Astrocyte (in vitro differentiated cells and primary cell): ENCODE data around the gene SNCAIP. TPM values are rescaled to one million over a fixed set of nuclear protein-coding genes. Genes with fewer than 3 reads are reported as not detected.
A peak's percentile ranks its signal among the peaks of the same experiment; 100 is the strongest.

Experiments used
- DNase-seq: peaks from one replicate; pipeline ENCODE4 v3.0.0-alpha.2; 2010; ENCODE audit warnings: low read depth
- FAIRE-seq: peaks from 2 replicates; lab custom pipeline; 2011; peaks lifted over from hg19 to GRCh38; lab: Jason Lieb, UNC
- H2AFZ ChIP-seq: 2 replicates; pipeline ENCODE4 v1.6.0; 2012; ENCODE audit warnings: low read depth, low read length, inconsistent platforms
- H3K27ac ChIP-seq: 2 replicates; pipeline ENCODE4 v1.5.1; 2011; ENCODE audit warnings: low read depth, low read length, inconsistent platforms
- H3K27me3 ChIP-seq: 2 replicates; pipeline ENCODE4 v1.6.0; 2011; ENCODE audit warnings: low read length, inconsistent platforms; ENCODE audit not compliant: insufficient read depth
- H3K36me3 ChIP-seq: 2 replicates; pipeline ENCODE4 v1.5.1; 2011; ENCODE audit warnings: low read length, inconsistent platforms; ENCODE audit not compliant: insufficient read depth
- H3K4me1 ChIP-seq: 2 replicates; pipeline ENCODE4 v1.5.1; 2011; ENCODE audit warnings: low read length, inconsistent platforms; ENCODE audit not compliant: insufficient read depth
- H3K4me2 ChIP-seq: 2 replicates; pipeline ENCODE4 v1.6.0; 2012; ENCODE audit warnings: low read length, inconsistent platforms
- H3K4me3 ChIP-seq: 2 replicates; pipeline ENCODE4 v1.5.1; 2011; ENCODE audit warnings: low read depth, mild to moderate bottlenecking, low read length, inconsistent platforms; ENCODE audit not compliant: insufficient read depth
- H3K79me2 ChIP-seq: 2 replicates; pipeline ENCODE4 v1.6.0; 2012; ENCODE audit warnings: mild to moderate bottlenecking, low read length, inconsistent platforms; ENCODE audit not compliant: insufficient read depth
- H3K9ac ChIP-seq: 2 replicates; pipeline ENCODE4 v1.6.0; 2012; ENCODE audit warnings: mild to moderate bottlenecking, low read length, inconsistent platforms
- H3K9me3 ChIP-seq: 2 replicates; pipeline ENCODE4 v1.5.1; 2012; ENCODE audit warnings: low read depth, mild to moderate bottlenecking, low read length, inconsistent platforms; ENCODE audit not compliant: insufficient read depth
- H4K20me1 ChIP-seq: 2 replicates; pipeline ENCODE4 v1.6.0; 2012; ENCODE audit warnings: low read length, inconsistent platforms; ENCODE audit not compliant: insufficient read depth
- H3K27ac Mint-ChIP-seq: one replicate; pipeline ENCODE4 v1.8.0; 2021; ENCODE audit warnings: mild to moderate bottlenecking, mixed read lengths; ENCODE audit not compliant: unreplicated experiment
- H3K27me3 Mint-ChIP-seq: one replicate; pipeline ENCODE4 v1.8.0; 2021; ENCODE audit warnings: low read depth, mixed read lengths; ENCODE audit not compliant: unreplicated experiment
- H3K36me3 Mint-ChIP-seq: one replicate; pipeline ENCODE4 v1.8.0; 2021; ENCODE audit warnings: low read depth, mixed read lengths; ENCODE audit not compliant: unreplicated experiment
- H3K4me1 Mint-ChIP-seq: one replicate; pipeline ENCODE4 v1.8.0; 2021; ENCODE audit warnings: low read depth, mixed read lengths; ENCODE audit not compliant: unreplicated experiment
- H3K4me3 Mint-ChIP-seq: one replicate; pipeline ENCODE4 v1.8.0; 2021; ENCODE audit warnings: mild to moderate bottlenecking, moderate library complexity, mixed read lengths; ENCODE audit not compliant: unreplicated experiment
- H3K9me3 Mint-ChIP-seq: one replicate; pipeline ENCODE4 v1.8.0; 2021; ENCODE audit warnings: mild to moderate bottlenecking, mixed read lengths; ENCODE audit not compliant: unreplicated experiment
- EZH2 ChIP-seq: IDR thresholded peaks from 2 replicates; pipeline ENCODE4 v1.6.1; 2012; ENCODE audit warnings: mild to moderate bottlenecking, low read length, inconsistent platforms; ENCODE audit not compliant: insufficient read depth
- total RNA-seq: library from RNA; stranded (reverse); gene quantifications from 2 replicates; pipeline ENCODE4 v1.2.1, GENCODE V29; 2021
- TF ChIP-seq, protein P1 (sequence below): IDR thresholded peaks from 2 replicates; pipeline ENCODE4 v1.5.1; 2011; ENCODE audit warnings: low read depth, mild to moderate bottlenecking, inconsistent platforms, low read length, moderate library complexity; ENCODE audit not compliant: insufficient read depth

The SNCAIP gene
- total RNA-seq, 1 donor from 2014 or later = 1.7 TPM

GRCh38 chr5:122435761-122436160, 123.7 kb downstream of the SNCAIP start:
- Mint-ChIP-seq H3K36me3 (no peaks in the 10 kb centered on the region), H3K9me3 (no peaks in the 10 kb centered on the region), H3K4me3 (no peak overlapping the region), H3K4me1 (no peaks in the 10 kb centered on the region), H3K27ac (no peak overlapping the region), H3K27me3 (no peaks in the 10 kb centered on the region)
- Histone ChIP-seq H3K9me3 (no peaks in the 10 kb centered on the region), H3K36me3 (no peaks in the 10 kb centered on the region), H3K4me1 (no peaks in the 10 kb centered on the region), H2AFZ (no peak overlapping the region), H4K20me1 (no peaks in the 10 kb centered on the region), H3K9ac (no peak overlapping the region), H3K79me2 (no peaks in the 10 kb centered on the region), H3K4me3 (no peak overlapping the region), H3K27me3 (no peaks in the 10 kb centered on the region), H3K27ac (no peak overlapping the region), H3K4me2 (no peak overlapping the region)
- no peak for TF ChIP-seq EZH2
- TF ChIP-seq, protein P1, sequence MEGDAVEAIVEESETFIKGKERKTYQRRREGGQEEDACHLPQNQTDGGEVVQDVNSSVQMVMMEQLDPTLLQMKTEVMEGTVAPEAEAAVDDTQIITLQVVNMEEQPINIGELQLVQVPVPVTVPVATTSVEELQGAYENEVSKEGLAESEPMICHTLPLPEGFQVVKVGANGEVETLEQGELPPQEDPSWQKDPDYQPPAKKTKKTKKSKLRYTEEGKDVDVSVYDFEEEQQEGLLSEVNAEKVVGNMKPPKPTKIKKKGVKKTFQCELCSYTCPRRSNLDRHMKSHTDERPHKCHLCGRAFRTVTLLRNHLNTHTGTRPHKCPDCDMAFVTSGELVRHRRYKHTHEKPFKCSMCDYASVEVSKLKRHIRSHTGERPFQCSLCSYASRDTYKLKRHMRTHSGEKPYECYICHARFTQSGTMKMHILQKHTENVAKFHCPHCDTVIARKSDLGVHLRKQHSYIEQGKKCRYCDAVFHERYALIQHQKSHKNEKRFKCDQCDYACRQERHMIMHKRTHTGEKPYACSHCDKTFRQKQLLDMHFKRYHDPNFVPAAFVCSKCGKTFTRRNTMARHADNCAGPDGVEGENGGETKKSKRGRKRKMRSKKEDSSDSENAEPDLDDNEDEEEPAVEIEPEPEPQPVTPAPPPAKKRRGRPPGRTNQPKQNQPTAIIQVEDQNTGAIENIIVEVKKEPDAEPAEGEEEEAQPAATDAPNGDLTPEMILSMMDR = no peak
- no peak for DNase-seq
- FAIRE-seq = no peak

DNA sequence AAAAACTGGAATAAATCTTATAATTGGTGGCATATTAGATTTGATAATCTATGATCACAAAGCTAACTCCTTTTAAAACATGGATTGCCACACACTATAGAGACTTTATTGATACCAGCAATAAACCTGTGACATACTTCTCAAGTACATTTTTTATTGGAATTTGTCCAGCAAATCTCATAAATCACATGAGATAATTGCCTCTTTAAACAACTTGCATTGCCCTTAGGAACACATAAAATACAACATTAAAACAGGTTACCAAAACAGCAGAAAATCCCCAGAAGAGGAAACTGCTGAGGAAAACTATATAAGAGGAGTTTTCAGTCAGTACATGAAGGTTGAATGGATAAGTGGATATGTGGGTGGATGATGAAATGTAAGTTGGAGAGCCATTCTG, 124.6 kb downstream of the SNCAIP start:
- no peak overlapping the region for H3K27ac Mint-ChIP-seq
- H3K9me3 Mint-ChIP-seq = no peaks in the 10 kb centered on the region
- no peaks in the 10 kb centered on the region for H3K36me3 ChIP-seq
- H3K9me3 ChIP-seq = no peaks in the 10 kb centered on the region
- H3K4me3 ChIP-seq = no peak overlapping the region
- H4K20me1 ChIP-seq = no peaks in the 10 kb centered on the region
- no peaks in the 10 kb centered on the region for H3K79me2 ChIP-seq
- no peak overlapping the region for H2AFZ ChIP-seq
- no peaks in the 10 kb centered on the region for H3K4me1 Mint-ChIP-seq
- no peaks in the 10 kb centered on the region for H3K36me3 Mint-ChIP-seq
- no peak overlapping the region for H3K9ac ChIP-seq
- H3K27me3 Mint-ChIP-seq = peaks cover 3% of the 10 kb centered on the region
- FAIRE-seq (no peak), DNase-seq (peak; percentile 2)
- H3K27ac ChIP-seq = no peak overlapping the region
- no peaks in the 10 kb centered on the region for H3K27me3 ChIP-seq
- no peak for TF ChIP-seq EZH2
- TF ChIP-seq, protein P1 = no peak
- no peaks in the 10 kb centered on the region for H3K4me1 ChIP-seq
- no peak overlapping the region for H3K4me2 ChIP-seq
- H3K4me3 Mint-ChIP-seq = no peak overlapping the region

GRCh38 chr5:122439645-122440044, 127.6 kb downstream of the SNCAIP start:
- H3K4me1 Mint-ChIP-seq = no peaks in the 10 kb centered on the region
- Histone ChIP-seq H3K27ac (no peak overlapping the region), H3K9me3 (no peaks in the 10 kb centered on the region), H2AFZ (no peak overlapping the region), H3K9ac (no peak overlapping the region), H3K4me1 (no peaks in the 10 kb centered on the region), H4K20me1 (no peaks in the 10 kb centered on the region), H3K79me2 (no peaks in the 10 kb centered on the region), H3K4me2 (no peak overlapping the region), H3K36me3 (no peaks in the 10 kb centered on the region), H3K27me3 (no peaks in the 10 kb centered on the region), H3K4me3 (no peak overlapping the region)
- TF ChIP-seq, protein P1 = no peak
- TF ChIP-seq EZH2 = no peak
- no peaks in the 10 kb centered on the region for H3K36me3 Mint-ChIP-seq
- H3K27ac Mint-ChIP-seq = no peak overlapping the region
- no peak for DNase-seq
- H3K9me3 Mint-ChIP-seq = no peaks in the 10 kb centered on the region
- peaks cover 7% of the 10 kb centered on the region for H3K27me3 Mint-ChIP-seq
- no peak for FAIRE-seq
- no peak overlapping the region for H3K4me3 Mint-ChIP-seq
